ENCODE data around the gene KCNH3.

KCNH3 gene, protein sequence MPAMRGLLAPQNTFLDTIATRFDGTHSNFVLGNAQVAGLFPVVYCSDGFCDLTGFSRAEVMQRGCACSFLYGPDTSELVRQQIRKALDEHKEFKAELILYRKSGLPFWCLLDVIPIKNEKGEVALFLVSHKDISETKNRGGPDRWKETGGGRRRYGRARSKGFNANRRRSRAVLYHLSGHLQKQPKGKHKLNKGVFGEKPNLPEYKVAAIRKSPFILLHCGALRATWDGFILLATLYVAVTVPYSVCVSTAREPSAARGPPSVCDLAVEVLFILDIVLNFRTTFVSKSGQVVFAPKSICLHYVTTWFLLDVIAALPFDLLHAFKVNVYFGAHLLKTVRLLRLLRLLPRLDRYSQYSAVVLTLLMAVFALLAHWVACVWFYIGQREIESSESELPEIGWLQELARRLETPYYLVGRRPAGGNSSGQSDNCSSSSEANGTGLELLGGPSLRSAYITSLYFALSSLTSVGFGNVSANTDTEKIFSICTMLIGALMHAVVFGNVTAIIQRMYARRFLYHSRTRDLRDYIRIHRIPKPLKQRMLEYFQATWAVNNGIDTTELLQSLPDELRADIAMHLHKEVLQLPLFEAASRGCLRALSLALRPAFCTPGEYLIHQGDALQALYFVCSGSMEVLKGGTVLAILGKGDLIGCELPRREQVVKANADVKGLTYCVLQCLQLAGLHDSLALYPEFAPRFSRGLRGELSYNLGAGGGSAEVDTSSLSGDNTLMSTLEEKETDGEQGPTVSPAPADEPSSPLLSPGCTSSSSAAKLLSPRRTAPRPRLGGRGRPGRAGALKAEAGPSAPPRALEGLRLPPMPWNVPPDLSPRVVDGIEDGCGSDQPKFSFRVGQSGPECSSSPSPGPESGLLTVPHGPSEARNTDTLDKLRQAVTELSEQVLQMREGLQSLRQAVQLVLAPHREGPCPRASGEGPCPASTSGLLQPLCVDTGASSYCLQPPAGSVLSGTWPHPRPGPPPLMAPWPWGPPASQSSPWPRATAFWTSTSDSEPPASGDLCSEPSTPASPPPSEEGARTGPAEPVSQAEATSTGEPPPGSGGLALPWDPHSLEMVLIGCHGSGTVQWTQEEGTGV

DNA sequence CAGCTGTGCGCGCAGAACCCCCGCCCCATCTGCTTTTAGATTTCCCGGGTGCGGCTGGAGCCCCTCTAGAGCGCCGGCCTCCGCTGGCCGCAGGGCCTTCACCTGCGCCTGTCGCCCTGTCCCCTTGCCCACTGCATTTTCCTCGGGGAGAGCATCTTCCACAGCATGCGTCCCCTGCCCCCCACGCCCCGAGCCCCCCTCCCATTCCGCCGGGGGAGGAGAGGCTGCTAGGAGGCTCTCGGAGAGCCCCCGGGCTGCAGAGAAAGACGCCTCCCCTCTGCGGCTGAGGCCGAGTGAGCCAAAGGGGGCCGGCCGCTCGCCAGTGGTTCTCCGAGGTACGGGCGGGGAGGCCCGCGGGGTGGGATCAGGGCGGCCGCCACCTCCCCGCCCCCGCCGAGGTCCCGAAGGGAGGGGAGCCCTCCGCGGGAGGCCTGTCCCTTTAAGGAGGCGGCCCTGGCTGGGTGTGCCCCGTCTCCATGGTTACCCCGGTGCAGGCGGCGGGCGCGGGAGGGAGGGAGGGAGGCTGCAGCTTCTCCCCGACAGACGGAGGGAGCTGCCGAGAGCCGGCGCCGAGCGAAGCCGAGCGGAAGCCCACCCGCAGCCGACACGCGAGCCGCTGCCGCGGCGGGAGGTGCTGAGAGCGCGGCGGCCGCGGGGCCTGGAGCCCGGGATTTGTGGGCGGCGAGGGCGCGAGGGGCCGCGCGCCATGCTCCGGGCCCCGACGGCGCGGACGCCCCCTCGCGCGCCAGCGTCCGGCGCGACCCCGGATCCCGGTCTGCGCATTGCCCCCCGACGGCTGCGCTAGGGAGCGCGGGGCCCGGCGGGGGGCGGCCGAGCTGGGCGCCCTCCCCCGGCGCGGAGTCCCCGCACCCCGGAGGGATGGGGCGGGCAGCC lies at the start of gene KCNH3:
TSS of gene KCNH3 (plus strand) at position 521 of the 894 bp plus-strand sequence. CDS start 387 bp downstream, outside the sequence.
- peak; percentile 58 to 74 for DNase-seq (ENCODE audit: low read depth in 2 of 2)

DNA sequence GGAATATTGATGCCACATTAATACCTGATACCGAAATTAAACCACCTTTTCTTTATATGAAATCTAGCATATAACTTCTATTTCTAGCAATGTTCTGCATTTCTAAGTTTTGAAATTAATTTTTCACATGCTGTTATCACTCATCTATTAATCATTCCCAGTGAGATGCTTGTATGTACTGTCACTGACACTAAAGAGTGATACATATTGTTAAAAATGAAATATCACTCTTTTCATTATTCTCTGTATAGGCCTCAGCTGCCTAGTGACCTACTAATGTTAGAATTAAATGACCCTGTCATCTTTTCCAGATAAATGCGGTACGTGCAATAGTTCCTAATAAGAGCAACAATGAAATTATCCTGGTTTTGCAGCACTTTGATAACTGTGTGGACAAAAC lies 49.7 kb upstream of the KCNH3 start:
- TF ChIP-seq, protein P1, sequence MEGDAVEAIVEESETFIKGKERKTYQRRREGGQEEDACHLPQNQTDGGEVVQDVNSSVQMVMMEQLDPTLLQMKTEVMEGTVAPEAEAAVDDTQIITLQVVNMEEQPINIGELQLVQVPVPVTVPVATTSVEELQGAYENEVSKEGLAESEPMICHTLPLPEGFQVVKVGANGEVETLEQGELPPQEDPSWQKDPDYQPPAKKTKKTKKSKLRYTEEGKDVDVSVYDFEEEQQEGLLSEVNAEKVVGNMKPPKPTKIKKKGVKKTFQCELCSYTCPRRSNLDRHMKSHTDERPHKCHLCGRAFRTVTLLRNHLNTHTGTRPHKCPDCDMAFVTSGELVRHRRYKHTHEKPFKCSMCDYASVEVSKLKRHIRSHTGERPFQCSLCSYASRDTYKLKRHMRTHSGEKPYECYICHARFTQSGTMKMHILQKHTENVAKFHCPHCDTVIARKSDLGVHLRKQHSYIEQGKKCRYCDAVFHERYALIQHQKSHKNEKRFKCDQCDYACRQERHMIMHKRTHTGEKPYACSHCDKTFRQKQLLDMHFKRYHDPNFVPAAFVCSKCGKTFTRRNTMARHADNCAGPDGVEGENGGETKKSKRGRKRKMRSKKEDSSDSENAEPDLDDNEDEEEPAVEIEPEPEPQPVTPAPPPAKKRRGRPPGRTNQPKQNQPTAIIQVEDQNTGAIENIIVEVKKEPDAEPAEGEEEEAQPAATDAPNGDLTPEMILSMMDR (IDR thresholded peaks at IDR 0.05; ENCODE audit: low read depth, low read length): no peak
- no peak overlapping the region for H3K4me3 ChIP-seq (replicated peaks in 1 of 2; ENCODE audit: low read depth in 2 of 2, low read length in 2 of 2)
- no peak for DNase-seq (ENCODE audit: low read depth in 2 of 2)

More for the DNA sequence above, at the start of gene KCNH3:
- H3K4me3 ChIP-seq (replicated peaks in 1 of 2; ENCODE audit: low read depth in 2 of 2, low read length in 2 of 2): peak within 1 kb of the TSS; percentile 41 to 47
- TF ChIP-seq, protein P1 (IDR thresholded peaks at IDR 0.05; ENCODE audit: low read depth, low read length): no peak

GRCh38 chr12:49489720-49490119 lies 49.1 kb upstream of the KCNH3 start:
- TF ChIP-seq, protein P1 (IDR thresholded peaks at IDR 0.05; ENCODE audit: low read depth, low read length): peak; percentile 37
- no peak overlapping the region for H3K4me3 ChIP-seq (replicated peaks in 1 of 2; ENCODE audit: low read depth in 2 of 2, low read length in 2 of 2)
- DNase-seq (ENCODE audit: low read depth in 2 of 2): peak; percentile 76 to 94

GRCh38 chr12:49491823-49492222 lies 47.0 kb upstream of the KCNH3 start:
- peak; percentile 35 to 43 for DNase-seq (ENCODE audit: low read depth in 2 of 2)
- TF ChIP-seq, protein P1 (IDR thresholded peaks at IDR 0.05; ENCODE audit: low read depth, low read length): no peak
- H3K4me3 ChIP-seq (replicated peaks in 1 of 2; ENCODE audit: low read depth in 2 of 2, low read length in 2 of 2): no peak overlapping the region

- no peak overlapping the region for H3K4me3 ChIP-seq (replicated peaks in 1 of 2; ENCODE audit: low read depth in 2 of 2, low read length in 2 of 2)
- TF ChIP-seq, protein P1 (IDR thresholded peaks at IDR 0.05; ENCODE audit: low read depth, low read length): no peak
- no peak for DNase-seq (ENCODE audit: low read depth in 2 of 2)
Measured at GRCh38 chr12:49493900-49494299, 44.9 kb upstream of the KCNH3 start.

Measured in cardiac fibroblast (primary cell).